Measurements from ENCODE around the gene TRIM44. TPM values are rescaled to one million over a fixed set of nuclear protein-coding genes. Genes with fewer than 3 reads are reported as not detected.

Gene TRIM44
- total and polyA plus RNA-seq, 10 of the 15 experiments (the other 5 are each of a cell fraction or from before 2014, with no cell fraction given): 6.7 to 93.0 (median 27.6) TPM

GRCh38 chr11:35791088-35791958 lies 128.7 kb downstream of the TRIM44 start (continued):
- no peak for TF ChIP-seq SUPT20H (IDR thresholded peaks at IDR 0.05; ENCODE audit: borderline replicate concordance, control insufficient read depth, low read depth, low read length)
- TF ChIP-seq POLR2AphosphoS5 (IDR thresholded peaks at IDR 0.05; ENCODE audit: low read length): no peak
- TF ChIP-seq POLR2AphosphoS2 (IDR thresholded peaks at IDR 0.05; ENCODE audit: low read depth, low read length): no peak

GRCh38 chr11:35792148-35792845 lies 129.7 kb downstream of the TRIM44 start:
- intact Hi-C loops (cut with micrococcal nuclease; ENCODE audit: unreplicated experiment) (no loop called here), in situ Hi-C loops (cut with MboI) (no loop called here)
- ChIA-PET POLR2A (interaction anchor here (0.6 kb wide), 1 partner anchor 74 kb away, joined by 6 read pairs; no protein-coding TSS in a partner anchor), CTCF (interaction anchor here (1.4 to 5.2 kb wide), 4 partner anchors 9 to 50 kb away, joined by 3 to 28 read pairs (median 6); no protein-coding TSS in a partner anchor), RAD21 (ENCODE audit: unreplicated experiment) (interaction anchor here (0.9 to 3.1 kb wide), 2 partner anchors 10 to 264 kb away, joined by 3 to 12 read pairs; no protein-coding TSS in a partner anchor), SMC1A (ENCODE audit: uncharacterized antibody, unreplicated experiment) (interaction anchor here (0.7 to 3.1 kb wide), 5 partner anchors 9 to 178 kb away, joined by 3 to 21 read pairs (median 3); no protein-coding TSS in a partner anchor)
- TF ChIP-seq RAD51 (IDR thresholded peaks at IDR 0.05): no peak
- TF ChIP-seq IRF3 (IDR thresholded peaks at IDR 0.05): no peak
- no peak for TF ChIP-seq ZSCAN29 (IDR thresholded peaks at IDR 0.05)
- no peak for TF ChIP-seq HSF1 (IDR thresholded peaks at IDR 0.05; ENCODE audit: low read depth, low read length)
- TF ChIP-seq NBN (IDR thresholded peaks at IDR 0.05): no peak
- no peak for TF ChIP-seq SREBF2 (IDR thresholded peaks at IDR 0.05; ENCODE audit: low read length)
- no peak for TF ChIP-seq SRF (IDR thresholded peaks at IDR 0.05; ENCODE audit: low read depth in 2 of 2, low read length in 2 of 2)
- no peak for TF ChIP-seq CBX3 (IDR thresholded peaks at IDR 0.05; ENCODE audit: borderline replicate concordance, low read depth)
- TF ChIP-seq SREBF1 (IDR thresholded peaks at IDR 0.05; ENCODE audit: low read length): no peak
- TF ChIP-seq GATAD2B (conservative IDR thresholded peaks at IDR 0.05; ENCODE audit: low read depth): no peak
- no peak for TF ChIP-seq DPF2 (IDR thresholded peaks at IDR 0.05)
- TF ChIP-seq CBX5 (IDR thresholded peaks at IDR 0.05; ENCODE audit: low read depth): no peak
- no peak for TF ChIP-seq MXI1 (IDR thresholded peaks at IDR 0.05; ENCODE audit: low read depth, low read length)
- FAIRE-seq (no peak), DNase-seq (ENCODE audit: low read depth, low spot score) (no peak), ATAC-seq (peak; percentile 18; the same call in 2 of the 3 replicates)
- no peaks in the 10 kb centered on the region for H3K27me3 ChIP-seq (replicated peaks in 1 of 2; ENCODE audit: control insufficient read depth in 2 of 2, insufficient read depth in 2 of 2, low read length in 1 of 2)
- no peak overlapping the region for H3K9ac ChIP-seq (ENCODE audit: control insufficient read depth, insufficient read depth, low read length)
- H3K4me3 ChIP-seq: no peak overlapping the region
- H3K36me3 ChIP-seq (ENCODE audit: control insufficient read depth in 2 of 2, insufficient read depth in 2 of 2, low read length in 1 of 2): no peaks in the 10 kb centered on the region; a peak in 1 of 4 replicates
- no peak overlapping the region for H3K4me2 ChIP-seq (ENCODE audit: control insufficient read depth, insufficient read depth)
- no peak overlapping the region for H2AFZ ChIP-seq (ENCODE audit: control insufficient read depth, low read depth, low read length)
- WGBS (ENCODE audit: insufficient coverage, insufficient replicate concordance, low lambda C conversion rate, missing lambda C conversion rate): 90% methylated on average over 4 of the region's 4 CpGs
- no peaks in the 10 kb centered on the region for H4K20me1 ChIP-seq (ENCODE audit: control insufficient read depth, insufficient read depth)
- no peaks in the 10 kb centered on the region for H3K79me2 ChIP-seq (ENCODE audit: control insufficient read depth, insufficient read depth, low read length)
- BruUV-seq (replicated peaks): no TSS peak
- no peak overlapping the region for H3K27ac ChIP-seq (ENCODE audit: control insufficient read depth, insufficient read depth)
- no peaks in the 10 kb centered on the region for H3K9me3 ChIP-seq (replicated peaks; ENCODE audit: control insufficient read depth, insufficient read depth, low read length)
- peaks cover 5% of the 10 kb centered on the region; the same call in 1 of the 2 replicates for H3K4me1 ChIP-seq (ENCODE audit: control insufficient read depth, insufficient read depth, low read length)
